NT2/D1 (cell line): ENCODE results near the gene G6PC3.
A peak's percentile ranks its signal among the peaks of the same experiment; 100 is the strongest.
"Not testable (repeated sequence)": the region's sequence is repeated elsewhere in the genome, so short reads cannot be mapped to it uniquely, and the experiment has no call there.

Source experiments
- DNase-seq: peaks from one replicate; pipeline ENCODE4 v3.0.0-alpha.2; 2011; ENCODE audit warnings: low read depth, low spot score
- H3K27me3 ChIP-seq: 2 replicates; pipeline ENCODE4 v1.6.0; 2011; ENCODE audit warnings: mild to moderate bottlenecking; ENCODE audit not compliant: insufficient read length, insufficient read depth
- H3K36me3 ChIP-seq: 2 replicates; pipeline ENCODE4 v1.6.1; 2011; ENCODE audit warnings: mild to moderate bottlenecking, low read length, mixed read lengths; ENCODE audit not compliant: insufficient read depth, insufficient read length
- H3K4me1 ChIP-seq: 2 replicates; pipeline ENCODE4 v1.5.1; 2011; ENCODE audit not compliant: insufficient read depth, insufficient read length
- H3K4me3 ChIP-seq: 2 replicates; pipeline ENCODE4 v1.5.1; 2011; ENCODE audit warnings: low read depth; ENCODE audit not compliant: insufficient read length
- H3K9ac ChIP-seq: 2 replicates; pipeline ENCODE4 v1.6.0; 2011; ENCODE audit warnings: low read depth; ENCODE audit not compliant: insufficient read length
- H3K9me3 ChIP-seq: 2 replicates; pipeline ENCODE4 v1.5.1; 2011; ENCODE audit warnings: mild to moderate bottlenecking, low read length; ENCODE audit not compliant: insufficient read depth
- SUZ12 ChIP-seq: IDR thresholded peaks from 2 replicates; pipeline ENCODE4 v1.6.1; 2011; ENCODE audit not compliant: insufficient read length, insufficient read depth; ENCODE audit errors: extremely low read depth
- YY1 ChIP-seq: IDR thresholded peaks from 2 replicates; pipeline ENCODE4 v1.6.1; 2011; ENCODE audit not compliant: insufficient read length, insufficient read depth
- ZNF274 ChIP-seq: IDR thresholded peaks from 2 replicates; pipeline ENCODE4 v1.6.1; 2011; ENCODE audit warnings: mild to moderate bottlenecking, low read depth, low read length

Gene G6PC3

GRCh38 chr17:44094701-44095387, 24.3 kb downstream of the G6PC3 start:
- H3K4me3 ChIP-seq, result no peak overlapping the region
- DNase-seq, result no peak

GRCh38 chr17:44095388-44095646, 24.8 kb downstream of the G6PC3 start:
- Histone ChIP-seq H3K4me1 (peaks cover 22% of the 10 kb centered on the region), H3K36me3 (peaks cover 31% of the 10 kb centered on the region), H3K9me3 (no peaks in the 10 kb centered on the region), H3K27me3 (no peaks in the 10 kb centered on the region), H3K9ac (peak overlapping the region; percentile 6), H3K4me3 (no peak overlapping the region)
- TF ChIP-seq SUZ12, result no peak
- TF ChIP-seq YY1, result no peak
- no peak for TF ChIP-seq ZNF274
- no peak for DNase-seq

More at GRCh38 chr17:44094701-44095387, 24.3 kb downstream of the G6PC3 start:
- peaks cover 31% of the 10 kb centered on the region for H3K36me3 ChIP-seq
- H3K9me3 ChIP-seq, result no peaks in the 10 kb centered on the region
- H3K27me3 ChIP-seq, result no peaks in the 10 kb centered on the region
- TF ChIP-seq YY1 (no peak), SUZ12 (no peak), ZNF274 (no peak)
- H3K9ac ChIP-seq, result peak overlapping the region; percentile 6
- peaks cover 19% of the 10 kb centered on the region for H3K4me1 ChIP-seq

GRCh38 chr17:44095647-44096496, 25.3 kb downstream of the G6PC3 start:
- no peaks in the 10 kb centered on the region for H3K9me3 ChIP-seq
- H3K36me3 ChIP-seq, result peaks cover 30% of the 10 kb centered on the region
- peak overlapping the region; percentile 0 for H3K4me3 ChIP-seq
- peak; percentile 88 for DNase-seq
- H3K27me3 ChIP-seq, result no peaks in the 10 kb centered on the region
- TF ChIP-seq SUZ12 (no peak), YY1 (no peak), ZNF274 (no peak)
- peaks cover 22% of the 10 kb centered on the region for H3K4me1 ChIP-seq
- peak overlapping the region; percentile 9 for H3K9ac ChIP-seq

GRCh38 chr17:44097110-44097958, 26.8 kb downstream of the G6PC3 start:
- DNase-seq, result no peak
- Histone ChIP-seq H3K36me3 (peaks cover 15% of the 10 kb centered on the region), H3K4me3 (no peak overlapping the region), H3K4me1 (peaks cover 28% of the 10 kb centered on the region), H3K9me3 (no peaks in the 10 kb centered on the region), H3K9ac (no peak overlapping the region), H3K27me3 (no peaks in the 10 kb centered on the region)
- TF ChIP-seq ZNF274 (no peak), YY1 (no peak), SUZ12 (no peak)

- not testable (repeated sequence) for H3K4me3 ChIP-seq, H3K9ac ChIP-seq, H3K27me3 ChIP-seq, H3K9me3 ChIP-seq, DNase-seq
- H3K36me3 ChIP-seq, result peaks cover 12% of the 10 kb centered on the region
- peaks cover 44% of the 10 kb centered on the region for H3K4me1 ChIP-seq
These were observed 31.3 kb downstream of the G6PC3 start for GRCh38 chr17:44101858-44102257.

- Histone ChIP-seq H3K9me3 (no peaks in the 10 kb centered on the region), H3K4me1 (peaks cover 38% of the 10 kb centered on the region), H3K27me3 (peaks cover 13% of the 10 kb centered on the region), H3K9ac (peak overlapping the region; percentile 14), H3K36me3 (peaks cover 12% of the 10 kb centered on the region), H3K4me3 (no peak overlapping the region)
- DNase-seq, result no peak
- no peak for TF ChIP-seq YY1
- TF ChIP-seq ZNF274, result no peak
- TF ChIP-seq SUZ12, result no peak
These were observed 32.5 kb downstream of the G6PC3 start for GRCh38 chr17:44102849-44103622.
